Stimulated activated CD4-positive, alpha-beta T cell treated with anti-CD3 and anti-CD28 coated beads, Interleukin-4, amount 100 ng/mL, for 48 hours (primary cell): ENCODE data around the gene NRP2.

Source experiments
- DNase-seq, 2 donors: peaks; one replicate each; pipeline ENCODE4 v3.0.0-alpha.2; 2020; ENCODE audit warnings: low read depth in 2 of 2

The NRP2 gene

GRCh38 chr2:205660521-205661124 is 21.7 kb upstream of the NRP2 start:
- DNase-seq, result no peak

GRCh38 chr2:205661281-205661680 is 21.0 kb upstream of the NRP2 start:
- no peak for DNase-seq

GRCh38 chr2:205662206-205662965 is 19.9 kb upstream of the NRP2 start:
- DNase-seq, result no peak

- no peak for DNase-seq
Measured at GRCh38 chr2:205665791-205666190, 16.5 kb upstream of the NRP2 start.

- no peak for DNase-seq
Measured at GRCh38 chr2:205670292-205670691, 12.0 kb upstream of the NRP2 start.

- DNase-seq, result no peak
Measured at GRCh38 chr2:205673312-205673711, 9.0 kb upstream of the NRP2 start.

GRCh38 chr2:205675861-205676516 is 6.3 kb upstream of the NRP2 start:
- DNase-seq, result no peak

- DNase-seq, result no peak
Measured at GRCh38 chr2:205678541-205679142, 3.7 kb upstream of the NRP2 start.

- DNase-seq, result no peak
Measured at GRCh38 chr2:205679410-205680009, 2.8 kb upstream of the NRP2 start.

GRCh38 chr2:205680067-205680466 is 2.2 kb upstream of the NRP2 start:
- no peak for DNase-seq

GRCh38 chr2:205680903-205681302 is 1.4 kb upstream of the NRP2 start:
- DNase-seq, result no peak

GRCh38 chr2:205681401-205682238 is 681 bp upstream of the NRP2 start:
- DNase-seq, result no peak

- no peak for DNase-seq
Measured at GRCh38 chr2:205682971-205683501, 735 bp downstream of the NRP2 start.

- no peak for DNase-seq
Measured at GRCh38 chr2:205683502-205684367, 1.4 kb downstream of the NRP2 start.

GRCh38 chr2:205684871-205685313 is 2.6 kb downstream of the NRP2 start:
- no peak for DNase-seq

- DNase-seq, result no peak
Measured at GRCh38 chr2:205685314-205686055, 3.2 kb downstream of the NRP2 start.

- DNase-seq, result no peak
Measured at GRCh38 chr2:205686056-205686782, 3.9 kb downstream of the NRP2 start.

GRCh38 chr2:205686783-205687640 is 4.7 kb downstream of the NRP2 start:
- DNase-seq, result no peak
